ENCODE results near the gene KRTAP10-3. TPM values are rescaled to one million over a fixed set of nuclear protein-coding genes. Genes with fewer than 3 reads are reported as not detected.
"Not testable (repeated sequence)": the region's sequence is repeated elsewhere in the genome, so short reads cannot be mapped to it uniquely, and the experiment has no call there.

Gene KRTAP10-3
- total RNA-seq, 1 experiment from 2014 or later = not detected

DNA sequence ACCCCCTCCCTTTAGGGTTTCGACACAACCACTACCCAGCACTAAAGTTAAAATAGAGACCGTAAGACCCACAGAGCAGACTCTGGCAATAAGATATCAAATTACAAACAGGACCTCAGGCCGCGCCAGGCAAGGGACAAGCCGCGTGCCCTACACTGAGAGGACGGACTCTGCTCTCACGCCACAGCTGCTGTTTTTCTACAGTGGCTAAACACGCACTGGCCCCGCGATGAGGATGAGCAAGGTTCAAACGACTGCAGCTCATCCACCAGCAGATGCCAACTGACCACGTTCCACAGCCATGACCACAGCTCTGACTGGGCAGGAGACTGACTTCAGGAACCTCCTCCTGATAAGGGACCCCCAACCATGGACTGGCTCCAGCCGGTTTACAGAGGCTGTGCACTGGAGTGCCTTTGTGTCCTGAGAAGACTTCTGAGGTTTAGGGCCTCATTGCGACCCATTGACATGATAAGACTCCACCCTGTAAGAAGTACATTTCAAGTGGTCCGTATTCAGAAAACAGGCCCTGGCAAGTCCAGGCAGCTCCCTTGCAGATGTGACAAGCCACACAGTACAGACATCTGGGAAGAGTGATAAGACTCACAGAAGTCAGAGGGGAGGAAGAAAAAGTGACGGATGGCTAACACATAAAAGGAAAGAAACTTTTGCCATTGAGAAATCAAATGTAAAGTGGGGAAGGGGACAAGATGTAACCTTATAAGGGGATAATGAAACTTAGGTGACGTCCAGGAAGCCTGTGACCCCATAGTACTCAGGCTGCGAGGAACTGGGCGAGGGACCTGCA is 35.2 kb upstream of the KRTAP10-3 start:
- intact Hi-C loops (cut with micrococcal nuclease; ENCODE audit: unreplicated experiment) (no loop called here), in situ Hi-C loops (cut with HindIII; ENCODE audit: low pct_unique_long_range_greater_than_20kb, low sequenced_read_pairs) (no loop called here)
- H3K27me3 ChIP-seq (ENCODE audit: control insufficient read depth, insufficient read depth, low read length) = no peaks in the 10 kb centered on the region
- H3K36me3 ChIP-seq (ENCODE audit: control insufficient read depth, insufficient read depth, low read length) = no peaks in the 10 kb centered on the region
- no peak overlapping the region for H3K4me3 ChIP-seq (ENCODE audit: low read depth in 2 of 2, low read length in 2 of 2)
- DNase-seq (ENCODE audit: low read depth, low spot score) = no peak
- H3K9me3 ChIP-seq (ENCODE audit: control insufficient read depth, insufficient read depth, low read depth, low read length) = no peaks in the 10 kb centered on the region
- no peak overlapping the region for H3K27ac ChIP-seq (ENCODE audit: low read length)
- no peaks in the 10 kb centered on the region; the same call in 1 of the 2 replicates for H3K4me1 ChIP-seq (ENCODE audit: control insufficient read depth, insufficient read depth, low read length)
- ChIA-PET POLR2A (no interaction called here), CTCF (interaction anchor here (0.7 kb wide), 1 partner anchor 149 kb away, joined by 3 read pairs; no protein-coding TSS in a partner anchor)
- ATAC-seq = no peak
- no TSS peak for BruUV-seq (replicated peaks)
- TF ChIP-seq, protein P1, sequence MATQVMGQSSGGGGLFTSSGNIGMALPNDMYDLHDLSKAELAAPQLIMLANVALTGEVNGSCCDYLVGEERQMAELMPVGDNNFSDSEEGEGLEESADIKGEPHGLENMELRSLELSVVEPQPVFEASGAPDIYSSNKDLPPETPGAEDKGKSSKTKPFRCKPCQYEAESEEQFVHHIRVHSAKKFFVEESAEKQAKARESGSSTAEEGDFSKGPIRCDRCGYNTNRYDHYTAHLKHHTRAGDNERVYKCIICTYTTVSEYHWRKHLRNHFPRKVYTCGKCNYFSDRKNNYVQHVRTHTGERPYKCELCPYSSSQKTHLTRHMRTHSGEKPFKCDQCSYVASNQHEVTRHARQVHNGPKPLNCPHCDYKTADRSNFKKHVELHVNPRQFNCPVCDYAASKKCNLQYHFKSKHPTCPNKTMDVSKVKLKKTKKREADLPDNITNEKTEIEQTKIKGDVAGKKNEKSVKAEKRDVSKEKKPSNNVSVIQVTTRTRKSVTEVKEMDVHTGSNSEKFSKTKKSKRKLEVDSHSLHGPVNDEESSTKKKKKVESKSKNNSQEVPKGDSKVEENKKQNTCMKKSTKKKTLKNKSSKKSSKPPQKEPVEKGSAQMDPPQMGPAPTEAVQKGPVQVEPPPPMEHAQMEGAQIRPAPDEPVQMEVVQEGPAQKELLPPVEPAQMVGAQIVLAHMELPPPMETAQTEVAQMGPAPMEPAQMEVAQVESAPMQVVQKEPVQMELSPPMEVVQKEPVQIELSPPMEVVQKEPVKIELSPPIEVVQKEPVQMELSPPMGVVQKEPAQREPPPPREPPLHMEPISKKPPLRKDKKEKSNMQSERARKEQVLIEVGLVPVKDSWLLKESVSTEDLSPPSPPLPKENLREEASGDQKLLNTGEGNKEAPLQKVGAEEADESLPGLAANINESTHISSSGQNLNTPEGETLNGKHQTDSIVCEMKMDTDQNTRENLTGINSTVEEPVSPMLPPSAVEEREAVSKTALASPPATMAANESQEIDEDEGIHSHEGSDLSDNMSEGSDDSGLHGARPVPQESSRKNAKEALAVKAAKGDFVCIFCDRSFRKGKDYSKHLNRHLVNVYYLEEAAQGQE (IDR thresholded peaks at IDR 0.05; ENCODE audit: insufficient read depth in 1 of 2, low read depth in 2 of 2, low read length in 1 of 2) = no peak
- TF ChIP-seq TCF7L2 (IDR thresholded peaks at IDR 0.05; ENCODE audit: low read depth, low read length) = no peak
- TF ChIP-seq POLR2AphosphoS5 (IDR thresholded peaks at IDR 0.05; ENCODE audit: low read depth, low read length) = no peak
- no peak for TF ChIP-seq SIN3A (IDR thresholded peaks at IDR 0.05; ENCODE audit: borderline replicate concordance, insufficient read depth, low read depth, low read length)
- TF ChIP-seq, protein P2, sequence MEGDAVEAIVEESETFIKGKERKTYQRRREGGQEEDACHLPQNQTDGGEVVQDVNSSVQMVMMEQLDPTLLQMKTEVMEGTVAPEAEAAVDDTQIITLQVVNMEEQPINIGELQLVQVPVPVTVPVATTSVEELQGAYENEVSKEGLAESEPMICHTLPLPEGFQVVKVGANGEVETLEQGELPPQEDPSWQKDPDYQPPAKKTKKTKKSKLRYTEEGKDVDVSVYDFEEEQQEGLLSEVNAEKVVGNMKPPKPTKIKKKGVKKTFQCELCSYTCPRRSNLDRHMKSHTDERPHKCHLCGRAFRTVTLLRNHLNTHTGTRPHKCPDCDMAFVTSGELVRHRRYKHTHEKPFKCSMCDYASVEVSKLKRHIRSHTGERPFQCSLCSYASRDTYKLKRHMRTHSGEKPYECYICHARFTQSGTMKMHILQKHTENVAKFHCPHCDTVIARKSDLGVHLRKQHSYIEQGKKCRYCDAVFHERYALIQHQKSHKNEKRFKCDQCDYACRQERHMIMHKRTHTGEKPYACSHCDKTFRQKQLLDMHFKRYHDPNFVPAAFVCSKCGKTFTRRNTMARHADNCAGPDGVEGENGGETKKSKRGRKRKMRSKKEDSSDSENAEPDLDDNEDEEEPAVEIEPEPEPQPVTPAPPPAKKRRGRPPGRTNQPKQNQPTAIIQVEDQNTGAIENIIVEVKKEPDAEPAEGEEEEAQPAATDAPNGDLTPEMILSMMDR (IDR thresholded peaks at IDR 0.05) = no peak

DNA sequence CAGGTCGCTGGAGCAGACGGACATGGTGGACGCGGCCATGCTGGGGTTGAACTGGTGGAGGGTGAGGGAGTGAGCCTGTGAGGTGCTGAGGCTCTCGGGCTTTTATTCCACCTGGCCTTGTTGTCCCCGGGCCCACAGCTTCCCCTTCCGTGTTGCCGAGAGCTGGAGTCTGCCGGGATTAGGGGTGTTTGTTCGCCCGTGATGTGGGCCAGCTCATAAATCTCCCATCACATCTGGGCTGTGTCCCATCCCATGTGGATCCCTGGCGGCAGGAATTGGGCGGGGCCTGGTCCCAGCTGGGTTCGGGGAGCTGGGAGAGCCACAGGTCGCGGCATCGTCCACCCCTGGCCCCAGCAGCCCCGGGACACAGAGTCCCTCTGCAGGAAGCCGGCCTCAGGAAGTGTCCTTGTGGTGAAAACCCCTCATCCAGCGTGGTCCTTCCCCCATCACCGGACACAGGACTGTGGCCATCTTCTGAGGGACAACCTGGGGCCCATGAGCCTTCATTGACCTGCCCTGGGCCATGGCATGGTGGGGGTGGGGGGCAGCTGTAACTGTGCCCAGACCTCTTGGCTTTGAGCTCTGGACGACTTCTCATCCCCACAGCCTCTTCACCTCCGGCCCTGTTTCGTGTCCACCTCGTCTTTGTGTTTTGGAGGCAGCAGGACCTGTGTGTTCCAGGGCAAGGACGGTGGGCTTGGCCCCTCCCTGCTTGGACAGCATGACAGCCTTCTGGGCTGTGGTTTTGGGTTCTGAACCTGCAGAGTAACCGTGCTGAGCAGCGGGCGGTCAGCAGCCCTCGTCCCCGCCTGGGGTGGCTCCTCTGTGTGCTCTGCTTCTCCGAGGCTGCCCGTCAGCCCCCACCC is 34.1 kb upstream of the KRTAP10-3 start, which contains the start of gene KRTAP10-6:
TSS of gene KRTAP10-6 (minus strand) at position 60 of the 866 bp plus-strand sequence. CDS start at position 39, 21 bp downstream.
- TF ChIP-seq SIN3A (IDR thresholded peaks at IDR 0.05; ENCODE audit: borderline replicate concordance, insufficient read depth, low read depth, low read length) (no peak), POLR2AphosphoS5 (IDR thresholded peaks at IDR 0.05; ENCODE audit: low read depth, low read length) (no peak), TCF7L2 (IDR thresholded peaks at IDR 0.05; ENCODE audit: low read depth, low read length) (no peak)
- TF ChIP-seq, protein P2 (IDR thresholded peaks at IDR 0.05) = no peak
- TF ChIP-seq, protein P1 (IDR thresholded peaks at IDR 0.05; ENCODE audit: insufficient read depth in 1 of 2, low read depth in 2 of 2, low read length in 1 of 2) = no peak
- no TSS peak for BruUV-seq (replicated peaks)
- H3K4me3 ChIP-seq (ENCODE audit: low read depth in 2 of 2, low read length in 2 of 2) = no peak within 1 kb of the TSS
- ATAC-seq (no peak), DNase-seq (ENCODE audit: low read depth, low spot score) (no peak)
- POLR2A ChIA-PET = no interaction called here
- H3K36me3 ChIP-seq (ENCODE audit: control insufficient read depth, insufficient read depth, low read length) = no peaks in the 10 kb centered on the region
- H3K9me3 ChIP-seq (ENCODE audit: control insufficient read depth, insufficient read depth, low read depth, low read length) = no peaks in the 10 kb centered on the region
- in situ Hi-C loops (cut with HindIII; ENCODE audit: low pct_unique_long_range_greater_than_20kb, low sequenced_read_pairs) = no loop called here
- CTCF ChIA-PET = no interaction called here
- H3K4me1 ChIP-seq (ENCODE audit: control insufficient read depth, insufficient read depth, low read length) = no peaks in the 10 kb centered on the region; the same call in 1 of the 2 replicates
- no peak within 1 kb of the TSS for H3K27ac ChIP-seq (ENCODE audit: low read length)
- intact Hi-C loops (cut with micrococcal nuclease; ENCODE audit: unreplicated experiment) = no loop called here
- no peaks in the 10 kb centered on the region for H3K27me3 ChIP-seq (ENCODE audit: control insufficient read depth, insufficient read depth, low read length)

DNA sequence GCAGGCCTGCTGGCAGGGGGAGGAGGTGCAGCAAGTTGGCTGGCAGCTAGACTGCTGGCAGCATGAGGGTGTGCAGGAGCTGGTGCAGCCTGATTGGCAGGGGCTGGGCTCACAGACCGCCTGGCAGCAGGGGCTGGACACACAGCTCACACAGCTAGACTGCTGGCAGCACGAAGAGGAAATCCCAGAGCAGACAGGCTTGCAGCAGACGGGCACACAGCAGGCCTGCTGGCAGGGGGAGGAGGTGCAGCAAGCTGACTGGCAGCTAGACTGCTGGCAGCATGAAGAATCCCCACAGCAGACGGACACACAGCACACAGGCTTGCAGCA is 33.2 kb upstream of the KRTAP10-3 start:
- POLR2A ChIA-PET; H3K36me3 ChIP-seq (ENCODE audit: control insufficient read depth, insufficient read depth, low read length); H3K27me3 ChIP-seq (ENCODE audit: control insufficient read depth, insufficient read depth, low read length); in situ Hi-C loops (cut with HindIII; ENCODE audit: low pct_unique_long_range_greater_than_20kb, low sequenced_read_pairs); H3K9me3 ChIP-seq (ENCODE audit: control insufficient read depth, insufficient read depth, low read depth, low read length); ATAC-seq; CTCF ChIA-PET; DNase-seq (ENCODE audit: low read depth, low spot score); H3K27ac ChIP-seq (ENCODE audit: low read length); intact Hi-C loops (cut with micrococcal nuclease; ENCODE audit: unreplicated experiment); H3K4me1 ChIP-seq (ENCODE audit: control insufficient read depth, insufficient read depth, low read length); BruUV-seq (replicated peaks); H3K4me3 ChIP-seq (ENCODE audit: low read depth in 2 of 2, low read length in 2 of 2): not testable (repeated sequence)
